Measurements from ENCODE around the gene GPR132. TPM values are rescaled to one million over a fixed set of nuclear protein-coding genes. Genes with fewer than 3 reads are reported as not detected.

GPR132 gene
- total and polyA plus RNA-seq, 2 of the 13 experiments (the other 11 are each of a cell fraction or from before 2014, with no cell fraction given), result not detected

GRCh38 chr14:105091054-105091516 lies 25.9 kb upstream of the GPR132 start:
- Histone ChIP-seq H3K79me2 (ENCODE audit: insufficient read depth, low read length) (no peaks in the 10 kb centered on the region), H4K20me1 (ENCODE audit: insufficient read depth, low read length) (peaks cover 5% of the 10 kb centered on the region; the same call in 1 of the 2 replicates), H2AFZ (ENCODE audit: low read length) (no peak overlapping the region), H3K4me2 (ENCODE audit: low read depth, low read length) (peak overlapping the region; percentile 62), H3K4me3 (replicated peaks in 1 of 3; ENCODE audit: insufficient read depth in 1 of 3, low read depth in 2 of 3, low read length in 3 of 3) (peak overlapping the region in 1 of 3 experiments; percentile 63; a peak in 1 of 6 replicates), H3K27ac (ENCODE audit: extremely low read length, insufficient read depth, low read length) (no peak overlapping the region), H3K9me3 (ENCODE audit: low read length) (no peaks in the 10 kb centered on the region), H3K4me1 (ENCODE audit: insufficient read depth, low read length) (peaks cover 57% of the 10 kb centered on the region), H3K36me3 (replicated peaks in 1 of 2; ENCODE audit: control insufficient read depth in 1 of 2, insufficient read depth in 2 of 2, low read length in 2 of 2) (no peaks in the 10 kb centered on the region), H3K27me3 (ENCODE audit: control insufficient read depth in 1 of 2, insufficient read depth in 2 of 2, low read length in 2 of 2) (peaks cover 13 to 45% of the 10 kb centered on the region in 2 experiments; a peak in 4 of 5 replicates), H3K9ac (ENCODE audit: insufficient read depth, low read depth, low read length) (no peak overlapping the region)
- intact Hi-C loops (cut with micrococcal nuclease; ENCODE audit: unreplicated experiment) (loop anchor here (5.0 kb wide), 1 partner anchor 96 kb away; no protein-coding TSS in a partner anchor), in situ Hi-C loops (cut with HindIII; ENCODE audit: extremely low pct_ligation_motif_present, low pct_unique_long_range_greater_than_20kb) (loop anchor here (10.0 kb wide), 1 partner anchor 54 kb away; no protein-coding TSS in a partner anchor)
- ChIA-PET POLR2A (no interaction called here), CTCF (ENCODE audit: low intra/inter-chr PET ratio, low total read pairs) (interaction anchor here (1.0 kb wide), 1 partner anchor 261 kb away, joined by 4 read pairs; no protein-coding TSS in a partner anchor)
- TF ChIP-seq ZBTB42 (CRISPR knock-in tag; IDR thresholded peaks at IDR 0.05), result no peak
- TF ChIP-seq DNMT1 (CRISPR knock-in tag; IDR thresholded peaks at IDR 0.05), result 0 out of 2 replicates have a peak, but pooled peaks have one; percentile 18
- TF ChIP-seq, protein P1, sequence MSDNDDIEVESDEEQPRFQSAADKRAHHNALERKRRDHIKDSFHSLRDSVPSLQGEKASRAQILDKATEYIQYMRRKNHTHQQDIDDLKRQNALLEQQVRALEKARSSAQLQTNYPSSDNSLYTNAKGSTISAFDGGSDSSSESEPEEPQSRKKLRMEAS (IDR thresholded peaks at IDR 0.05), result 0 out of 2 replicates have a peak, but pooled peaks have one; percentile 1
- TF ChIP-seq PCBP1 (IDR thresholded peaks at IDR 0.05; ENCODE audit: borderline replicate concordance, low read depth, low read length), result 0 out of 2 replicates have a peak, but pooled peaks have one; percentile 16
- FAIRE-seq (no peak), ATAC-seq (peak; percentile 1; the same call in 1 of the 3 replicates), DNase-seq (ENCODE audit: low spot score) (no peak)
- WGBS (ENCODE audit: low lambda C conversion rate), result 0% methylated on average over 2 of the region's 9 CpGs
- no TSS peak for BruUV-seq (replicated peaks)

- intact Hi-C loops (cut with micrococcal nuclease; ENCODE audit: unreplicated experiment) (loop anchor here (5.0 kb wide), 1 partner anchor 97 kb away; no protein-coding TSS in a partner anchor), in situ Hi-C loops (cut with HindIII; ENCODE audit: extremely low pct_ligation_motif_present, low pct_unique_long_range_greater_than_20kb) (loop anchor here (10.0 kb wide), 1 partner anchor 54 kb away; no protein-coding TSS in a partner anchor)
- Histone ChIP-seq H3K9me3 (ENCODE audit: low read length) (no peaks in the 10 kb centered on the region), H3K27ac (ENCODE audit: extremely low read length, insufficient read depth, low read length) (no peak overlapping the region), H3K4me3 (replicated peaks in 1 of 3; ENCODE audit: insufficient read depth in 1 of 3, low read depth in 2 of 3, low read length in 3 of 3) (no peak overlapping the region; a peak in 1 of 6 replicates), H3K79me2 (ENCODE audit: insufficient read depth, low read length) (no peaks in the 10 kb centered on the region), H3K27me3 (ENCODE audit: control insufficient read depth in 1 of 2, insufficient read depth in 2 of 2, low read length in 2 of 2) (peaks cover 13 to 44% of the 10 kb centered on the region in 2 experiments; a peak in 4 of 5 replicates), H3K4me2 (ENCODE audit: low read depth, low read length) (0 out of 2 replicates have a peak overlapping the region, but pooled peaks have one; percentile 62), H3K36me3 (replicated peaks in 1 of 2; ENCODE audit: control insufficient read depth in 1 of 2, insufficient read depth in 2 of 2, low read length in 2 of 2) (no peaks in the 10 kb centered on the region), H3K4me1 (ENCODE audit: insufficient read depth, low read length) (peaks cover 57% of the 10 kb centered on the region), H3K9ac (ENCODE audit: insufficient read depth, low read depth, low read length) (no peak overlapping the region), H2AFZ (ENCODE audit: low read length) (no peak overlapping the region), H4K20me1 (ENCODE audit: insufficient read depth, low read length) (peaks cover 5% of the 10 kb centered on the region; the same call in 1 of the 2 replicates)
- peak; percentile 84 for FAIRE-seq
- peak; percentile 79 for DNase-seq (ENCODE audit: low spot score)
- BruUV-seq (replicated peaks), result no TSS peak
- ChIA-PET POLR2A (no interaction called here), CTCF (ENCODE audit: low intra/inter-chr PET ratio, low total read pairs) (no interaction called here)
- 0% methylated on average over 2 of the region's 7 CpGs for WGBS (ENCODE audit: low lambda C conversion rate)
- peak; percentile 77 for ATAC-seq
- TF ChIP-seq PATZ1 (CRISPR knock-in tag; IDR thresholded peaks at IDR 0.05) (peak; percentile 70), AHR (CRISPR knock-in tag; IDR thresholded peaks at IDR 0.05) (0 out of 2 replicates have a peak, but pooled peaks have one; percentile 43), NR2F6 (IDR thresholded peaks at IDR 0.05) (0 out of 2 replicates have a peak, but pooled peaks have one; percentile 10), NR2F6 (CRISPR knock-in tag; IDR thresholded peaks at IDR 0.05) (peak; percentile 77; the same call in 1 of the 2 replicates), STAG1 (CRISPR knock-in tag; IDR thresholded peaks at IDR 0.05) (peak; percentile 79), ZNF101 (CRISPR knock-in tag; IDR thresholded peaks at IDR 0.05; ENCODE audit: borderline replicate concordance, low read depth) (no peak), KDM2A (CRISPR knock-in tag; IDR thresholded peaks at IDR 0.05; ENCODE audit: borderline replicate concordance, low read depth) (peak; percentile 31), MAZ (IDR thresholded peaks at IDR 0.05; ENCODE audit: borderline replicate concordance, low read depth, low read length) (no peak), MAZ (CRISPR knock-in tag; IDR thresholded peaks at IDR 0.05; ENCODE audit: low read depth) (0 out of 2 replicates have a peak, but pooled peaks have one; percentile 23), HES4 (CRISPR knock-in tag; IDR thresholded peaks at IDR 0.05; ENCODE audit: borderline replicate concordance) (0 out of 2 replicates have a peak, but pooled peaks have one; percentile 23), HNRNPUL1 (IDR thresholded peaks at IDR 0.05; ENCODE audit: low read depth, low read length) (no peak), CBX5 (CRISPR knock-in tag; IDR thresholded peaks at IDR 0.05; ENCODE audit: borderline replicate concordance) (0 out of 2 replicates have a peak, but pooled peaks have one; percentile 2)
Measured at GRCh38 chr14:105090493-105091053, 25.3 kb upstream of the GPR132 start.

All from HepG2 (cell line).